ACC112 (cell line): ENCODE data around the gene ANAPC13.
A peak's percentile ranks its signal among the peaks of the same experiment; 100 is the strongest.

ENCODE experiments used
- H2AFZ ChIP-seq: fragments of 200-600 bp; sonication (generic); one replicate; pipeline ENCODE4 v1.6.0; 2017; ENCODE audit warnings: antibody characterized with exemption, low read length; ENCODE audit not compliant: unreplicated experiment
- H3K27ac ChIP-seq: fragments of 200-600 bp; sonication (generic); 2 replicates; pipeline ENCODE4 v1.5.1; 2014; ENCODE audit warnings: low read depth, mild to moderate bottlenecking, antibody characterized with exemption, low read length, moderate library complexity
- H3K27me3 ChIP-seq: fragments of 200-600 bp; sonication (generic); 2 replicates; pipeline ENCODE4 v1.6.1; 2014; ENCODE audit warnings: mild to moderate bottlenecking, antibody characterized with exemption, low read length, moderate library complexity, mixed read lengths; ENCODE audit not compliant: insufficient read depth
- H3K36me3 ChIP-seq: fragments of 200-600 bp; sonication (generic); 2 replicates; pipeline ENCODE4 v1.6.1; 2016; ENCODE audit warnings: mild to moderate bottlenecking, antibody characterized with exemption, low read length, moderate library complexity, mixed read lengths; ENCODE audit not compliant: insufficient read depth
- H3K4me1 ChIP-seq: fragments of 200-600 bp; sonication (generic); one replicate; pipeline ENCODE4 v1.6.1; 2016; ENCODE audit warnings: low read length, mixed read lengths; ENCODE audit not compliant: insufficient read depth, unreplicated experiment, control insufficient read depth
- H3K4me3 ChIP-seq: fragments of 200-600 bp; sonication (generic); 2 replicates; pipeline ENCODE4 v1.5.1; 2014; ENCODE audit warnings: mild to moderate bottlenecking, low read depth, low read length
- H3K79me2 ChIP-seq: fragments of 200-600 bp; sonication (generic); one replicate; pipeline ENCODE4 v1.6.0; 2016; ENCODE audit warnings: low read length; ENCODE audit not compliant: control insufficient read depth, unreplicated experiment, insufficient read depth

The ANAPC13 gene

GRCh38 chr3:134471521-134472193, 14.1 kb downstream of the ANAPC13 start:
- no peak overlapping the region for H3K4me3 ChIP-seq
- peak overlapping the region; percentile 60; the same call in 1 of the 2 replicates for H3K27ac ChIP-seq
- no peak overlapping the region for H2AFZ ChIP-seq
- H3K36me3 ChIP-seq, result no peaks in the 10 kb centered on the region
- no peaks in the 10 kb centered on the region for H3K79me2 ChIP-seq
- H3K27me3 ChIP-seq, result no peaks in the 10 kb centered on the region
- H3K4me1 ChIP-seq, result peaks cover 19% of the 10 kb centered on the region

- Histone ChIP-seq H3K79me2 (no peaks in the 10 kb centered on the region), H3K27me3 (no peaks in the 10 kb centered on the region), H3K4me3 (no peak overlapping the region), H3K36me3 (no peaks in the 10 kb centered on the region), H3K4me1 (peaks cover 29% of the 10 kb centered on the region), H2AFZ (no peak overlapping the region), H3K27ac (no peak overlapping the region)
These were observed 17.3 kb downstream of the ANAPC13 start for GRCh38 chr3:134468519-134468918.

DNA sequence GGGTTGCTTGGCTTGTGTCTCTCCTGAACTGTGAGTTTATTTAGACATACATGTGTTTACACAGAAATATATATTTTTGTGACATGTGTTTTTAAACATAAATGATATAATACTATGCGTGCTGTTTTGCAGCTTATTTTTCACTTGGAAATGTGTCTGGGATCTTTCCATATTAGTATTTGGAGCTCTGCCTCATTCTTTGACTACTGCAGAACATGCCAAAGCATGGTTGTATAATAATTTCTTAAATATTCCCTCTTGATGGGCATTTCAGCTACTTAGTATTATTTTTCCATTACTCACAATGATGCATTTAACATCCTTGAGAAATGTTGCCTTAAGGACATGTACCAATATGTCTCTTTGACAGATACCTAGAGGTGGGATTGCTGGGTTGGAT, 19.5 kb downstream of the ANAPC13 start:
- Histone ChIP-seq H3K36me3 (no peaks in the 10 kb centered on the region), H3K4me3 (no peak overlapping the region), H2AFZ (no peak overlapping the region), H3K27me3 (no peaks in the 10 kb centered on the region), H3K4me1 (peaks cover 33% of the 10 kb centered on the region), H3K27ac (no peak overlapping the region), H3K79me2 (no peaks in the 10 kb centered on the region)

- H3K4me3 ChIP-seq, result peak overlapping the region; percentile 7; the same call in 1 of the 2 replicates
- no peak overlapping the region for H2AFZ ChIP-seq
- H3K79me2 ChIP-seq, result no peaks in the 10 kb centered on the region
- H3K27me3 ChIP-seq, result no peaks in the 10 kb centered on the region
- peaks cover 41% of the 10 kb centered on the region for H3K4me1 ChIP-seq
- H3K36me3 ChIP-seq, result no peaks in the 10 kb centered on the region
- H3K27ac ChIP-seq, result peak overlapping the region; percentile 89
These were observed 21.0 kb downstream of the ANAPC13 start for GRCh38 chr3:134464689-134465365.

GRCh38 chr3:134464064-134464688, 21.6 kb downstream of the ANAPC13 start:
- Histone ChIP-seq H3K4me1 (peaks cover 41% of the 10 kb centered on the region), H3K36me3 (no peaks in the 10 kb centered on the region), H3K27me3 (no peaks in the 10 kb centered on the region), H3K79me2 (no peaks in the 10 kb centered on the region), H3K27ac (peak overlapping the region; percentile 89), H3K4me3 (peak overlapping the region; percentile 32; the same call in 1 of the 2 replicates), H2AFZ (peak overlapping the region; percentile 61)

DNA sequence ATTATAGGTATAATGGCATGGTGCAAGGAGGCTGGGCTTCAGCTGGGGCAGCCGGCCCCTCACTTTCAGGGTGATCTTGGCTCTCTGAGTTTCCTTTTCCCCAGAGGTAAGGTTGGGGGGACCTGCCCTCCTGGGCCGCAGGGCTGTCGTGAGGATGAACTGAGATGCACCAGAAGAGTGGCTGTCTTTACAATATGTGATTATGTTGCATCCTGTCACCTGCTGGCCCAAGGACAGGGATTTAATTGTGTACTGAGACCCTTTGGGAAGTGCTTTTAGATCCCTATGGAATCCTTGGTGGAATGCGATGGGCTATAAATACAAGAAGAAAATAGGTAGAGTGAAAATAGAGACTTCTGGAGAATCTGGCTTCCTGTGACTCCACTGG, 22.1 kb downstream of the ANAPC13 start:
- H3K36me3 ChIP-seq, result no peaks in the 10 kb centered on the region
- peak overlapping the region; percentile 32; the same call in 1 of the 2 replicates for H3K4me3 ChIP-seq
- no peaks in the 10 kb centered on the region for H3K79me2 ChIP-seq
- no peaks in the 10 kb centered on the region for H3K27me3 ChIP-seq
- H2AFZ ChIP-seq, result peak overlapping the region; percentile 61
- peak overlapping the region; percentile 89 for H3K27ac ChIP-seq
- H3K4me1 ChIP-seq, result peaks cover 41% of the 10 kb centered on the region

DNA sequence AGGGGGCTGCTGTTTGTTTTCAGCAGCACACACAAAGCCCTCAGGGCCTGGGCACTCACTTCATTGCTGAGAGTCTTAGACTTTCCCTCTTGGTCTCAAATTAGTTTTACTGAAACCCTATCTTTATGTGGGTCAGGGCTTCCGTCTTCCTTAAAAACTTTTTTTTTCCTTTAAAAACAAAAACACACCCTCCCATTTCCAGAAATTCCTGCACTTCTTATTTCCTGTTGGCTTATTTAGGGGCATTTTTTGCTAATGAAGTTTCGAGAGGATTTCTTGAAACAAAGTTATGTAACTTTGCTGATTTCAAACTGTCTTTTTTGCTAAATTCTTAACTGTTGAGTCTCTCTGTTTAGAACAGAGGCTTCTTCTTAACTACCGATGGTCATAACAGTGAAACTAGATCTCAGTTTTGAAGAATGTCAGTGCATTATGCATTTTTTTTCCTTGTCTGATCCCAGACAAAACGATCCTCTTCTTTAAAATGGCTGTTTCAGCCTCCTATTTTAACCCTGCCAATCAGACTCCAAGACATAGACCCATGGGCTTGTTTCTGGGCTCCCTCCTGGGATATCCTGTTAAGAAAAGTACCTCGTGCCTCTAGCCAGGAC, 23.3 kb downstream of the ANAPC13 start:
- Histone ChIP-seq H3K4me1 (peaks cover 41% of the 10 kb centered on the region), H3K27me3 (no peaks in the 10 kb centered on the region), H3K27ac (peak overlapping the region; percentile 89), H3K79me2 (no peaks in the 10 kb centered on the region), H2AFZ (peak overlapping the region; percentile 88), H3K36me3 (no peaks in the 10 kb centered on the region), H3K4me3 (peak overlapping the region; percentile 52)

- H3K36me3 ChIP-seq, result no peaks in the 10 kb centered on the region
- H3K27ac ChIP-seq, result peak overlapping the region; percentile 89
- H3K4me1 ChIP-seq, result peaks cover 41% of the 10 kb centered on the region
- H3K27me3 ChIP-seq, result no peaks in the 10 kb centered on the region
- H2AFZ ChIP-seq, result no peak overlapping the region
- H3K79me2 ChIP-seq, result no peaks in the 10 kb centered on the region
- no peak overlapping the region for H3K4me3 ChIP-seq
These were observed 24.8 kb downstream of the ANAPC13 start for GRCh38 chr3:134460965-134461364.

DNA sequence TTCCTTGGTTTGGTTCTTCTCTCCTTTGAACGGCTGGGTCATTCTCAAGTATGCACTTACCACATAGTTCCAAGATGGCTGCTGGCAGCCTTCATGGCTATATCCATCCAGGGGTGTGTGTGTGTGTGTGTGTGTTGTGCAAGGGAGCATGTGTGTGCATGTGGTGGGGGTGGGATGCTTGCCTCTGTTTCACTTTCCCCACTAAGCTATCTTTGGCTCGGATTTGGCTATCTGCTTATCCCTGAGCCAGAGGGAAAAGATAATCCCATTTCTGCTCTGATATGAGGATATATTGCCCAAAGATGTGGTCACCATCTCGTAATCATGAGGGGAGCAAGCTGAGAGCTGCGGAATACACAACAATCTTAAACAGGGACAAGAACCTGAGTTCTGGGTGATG, 26.2 kb downstream of the ANAPC13 start:
- Histone ChIP-seq H3K36me3 (no peaks in the 10 kb centered on the region), H2AFZ (no peak overlapping the region), H3K79me2 (no peaks in the 10 kb centered on the region), H3K27ac (no peak overlapping the region), H3K4me1 (peaks cover 37% of the 10 kb centered on the region), H3K4me3 (no peak overlapping the region), H3K27me3 (no peaks in the 10 kb centered on the region)

GRCh38 chr3:134458406-134458945, 27.3 kb downstream of the ANAPC13 start:
- no peaks in the 10 kb centered on the region for H3K36me3 ChIP-seq
- no peak overlapping the region for H3K4me3 ChIP-seq
- H2AFZ ChIP-seq, result no peak overlapping the region
- no peak overlapping the region for H3K27ac ChIP-seq
- no peaks in the 10 kb centered on the region for H3K79me2 ChIP-seq
- H3K27me3 ChIP-seq, result no peaks in the 10 kb centered on the region
- H3K4me1 ChIP-seq, result peaks cover 28% of the 10 kb centered on the region
